H9 (cell line): ENCODE data around the gene CEP97. TPM values are rescaled to one million over a fixed set of nuclear protein-coding genes. Genes with fewer than 3 reads are reported as not detected.
A peak's percentile ranks its signal among the peaks of the same experiment; 100 is the strongest.
"Not testable (repeated sequence)": the region's sequence is repeated elsewhere in the genome, so short reads cannot be mapped to it uniquely, and the experiment has no call there.

ENCODE experiments used
- DNase-seq: peaks from one replicate; pipeline ENCODE4 v3.0.0-alpha.2; 2017
- H2AFZ ChIP-seq: one replicate; pipeline ENCODE4 v1.6.1; 2013; ENCODE audit warnings: mild to moderate bottlenecking, low read length, control low read depth, moderate library complexity
- H2AK5ac ChIP-seq: 2 replicates; pipeline ENCODE4 v1.6.1; 2013; ENCODE audit warnings: low read length, control low read depth, mixed read lengths; ENCODE audit not compliant: insufficient read length
- H2BK120ac ChIP-seq: one replicate; pipeline ENCODE4 v1.6.1; 2013; ENCODE audit warnings: low read depth, mild to moderate bottlenecking, low read length, control low read depth, inconsistent platforms; ENCODE audit not compliant: poor library complexity, severe bottlenecking
- H2BK12ac ChIP-seq: 2 replicates; pipeline ENCODE4 v1.6.1; 2013; ENCODE audit warnings: low read length, control low read depth, mixed read lengths, low read depth; ENCODE audit not compliant: insufficient read length
- H2BK15ac ChIP-seq: 2 replicates; pipeline ENCODE4 v1.6.1; 2013; ENCODE audit warnings: low read depth, low read length, control low read depth
- H2BK20ac ChIP-seq: one replicate; pipeline ENCODE4 v1.6.1; 2013; ENCODE audit warnings: low read depth, mild to moderate bottlenecking, low read length, control low read depth, inconsistent platforms; ENCODE audit not compliant: poor library complexity, severe bottlenecking
- H2BK5ac ChIP-seq: 2 replicates; pipeline ENCODE4 v1.6.1; 2013; ENCODE audit warnings: low read length, control low read depth, mixed read lengths; ENCODE audit not compliant: insufficient read length
- H3K14ac ChIP-seq: 2 replicates; pipeline ENCODE4 v1.6.1; 2013; ENCODE audit warnings: low read length, control low read depth; ENCODE audit not compliant: insufficient read depth
- H3K18ac ChIP-seq: 2 replicates; pipeline ENCODE4 v1.6.1; 2013; ENCODE audit warnings: low read depth, mild to moderate bottlenecking, mixed read lengths, low read length, control low read depth; ENCODE audit not compliant: insufficient read length
- H3K23ac ChIP-seq: 2 replicates; pipeline ENCODE4 v1.6.1; 2013; ENCODE audit warnings: low read length, control low read depth, mixed read lengths, low read depth; ENCODE audit not compliant: insufficient read length
- H3K23me2 ChIP-seq: 2 replicates; pipeline ENCODE4 v1.6.1; 2013; ENCODE audit warnings: low read depth, mild to moderate bottlenecking, mixed read lengths, low read length, control low read depth; ENCODE audit not compliant: insufficient read length, poor library complexity, severe bottlenecking
- H3K27ac ChIP-seq: 2 replicates; pipeline ENCODE4 v1.5.1; 2013; ENCODE audit warnings: low read length, control low read depth, mixed read lengths, low read depth; ENCODE audit not compliant: insufficient read length
- H3K27me3 ChIP-seq: 2 replicates; pipeline ENCODE4 v1.6.1; 2013; ENCODE audit warnings: low read length, control low read depth, inconsistent platforms; ENCODE audit not compliant: insufficient read depth
- H3K4ac ChIP-seq: 2 replicates; pipeline ENCODE4 v1.6.1; 2013; ENCODE audit warnings: low read depth, mild to moderate bottlenecking, control low read depth, inconsistent platforms, low read length, moderate library complexity
- H3K4me1 ChIP-seq: 2 replicates; pipeline ENCODE4 v1.6.1; 2013; ENCODE audit warnings: low read length, control low read depth, inconsistent platforms; ENCODE audit not compliant: insufficient read depth
- H3K4me2 ChIP-seq: 2 replicates; pipeline ENCODE4 v1.6.1; 2013; ENCODE audit warnings: low read length, control low read depth, mixed read lengths; ENCODE audit not compliant: insufficient read length, insufficient read depth
- H3K56ac ChIP-seq: 2 replicates; pipeline ENCODE4 v1.6.1; 2013; ENCODE audit warnings: low read depth, mild to moderate bottlenecking, mixed read lengths, low read length, control low read depth; ENCODE audit not compliant: insufficient read length
- H3K79me1 ChIP-seq: 2 replicates; pipeline ENCODE4 v1.6.1; 2013; ENCODE audit warnings: low read depth, mild to moderate bottlenecking, moderate library complexity, low read length, control low read depth, inconsistent platforms; ENCODE audit not compliant: insufficient read depth, poor library complexity, severe bottlenecking
- H3K79me2 ChIP-seq: 2 replicates; pipeline ENCODE4 v1.6.1; 2013; ENCODE audit warnings: low read length, control low read depth, inconsistent platforms; ENCODE audit not compliant: insufficient read depth
- H3K9ac ChIP-seq: 2 replicates; pipeline ENCODE4 v1.6.1; 2013; ENCODE audit warnings: low read length, control low read depth, mixed read lengths; ENCODE audit not compliant: insufficient read length; ENCODE audit errors: extremely low read depth
- H3K9me3 ChIP-seq: one replicate; pipeline ENCODE4 v1.6.1; 2013; ENCODE audit warnings: low read depth, low read length, inconsistent platforms; ENCODE audit not compliant: control insufficient read depth
- H3T11ph ChIP-seq: one replicate; pipeline ENCODE4 v1.6.1; 2013; ENCODE audit warnings: mild to moderate bottlenecking, low read length, control low read depth, inconsistent platforms
- H4K20me1 ChIP-seq: one replicate; pipeline ENCODE4 v1.6.1; 2013; ENCODE audit not compliant: control insufficient read depth, insufficient read length, insufficient read depth
- H4K5ac ChIP-seq: 2 replicates; pipeline ENCODE4 v1.6.1; 2013; ENCODE audit warnings: low read depth, mild to moderate bottlenecking, mixed read lengths, low read length, control low read depth; ENCODE audit not compliant: insufficient read length
- H4K8ac ChIP-seq: replicated peaks from 2 replicates; pipeline ENCODE4 v1.6.1; 2013; ENCODE audit warnings: low read length, control low read depth, mixed read lengths, low read depth; ENCODE audit not compliant: insufficient read length
- H4K91ac ChIP-seq: 2 replicates; pipeline ENCODE4 v1.6.1; 2013; ENCODE audit warnings: low read depth, mild to moderate bottlenecking, moderate library complexity, mixed read lengths, low read length, control low read depth; ENCODE audit not compliant: insufficient read length
- H3K27ac Mint-ChIP-seq, 3 experiments: 2 replicates in 2 of 3; 3 replicates in 1 of 3; pipeline ENCODE4 v1.8.0; 2020 to 2021; ENCODE audit warnings: mixed read lengths in 3 of 3, mild to moderate bottlenecking in 1 of 3, moderate library complexity in 1 of 3
- H3K27me3 Mint-ChIP-seq: 2 replicates; pipeline ENCODE4 v1.8.0; 2021; ENCODE audit warnings: low read depth, mild to moderate bottlenecking, moderate library complexity, mixed read lengths
- H3K36me3 Mint-ChIP-seq, 3 experiments: 2 replicates in 2 of 3; 3 replicates in 1 of 3; pipeline ENCODE4 v1.8.0; 2020 to 2021; ENCODE audit warnings: low read depth in 3 of 3, mixed read lengths in 3 of 3; ENCODE audit not compliant: insufficient read depth in 1 of 3
- H3K4me1 Mint-ChIP-seq, 2 experiments: 2 replicates each; pipeline ENCODE4 v1.8.0; 2020; ENCODE audit warnings: mixed read lengths in 2 of 2
- H3K4me3 Mint-ChIP-seq, 2 experiments: 2 replicates in 1 of 2; 3 replicates in 1 of 2; pipeline ENCODE4 v1.8.0; 2020 to 2021; ENCODE audit warnings: mild to moderate bottlenecking in 2 of 2, mixed read lengths in 2 of 2, moderate library complexity in 1 of 2
- H3K9me3 Mint-ChIP-seq, 2 experiments: 2 replicates in 1 of 2; 3 replicates in 1 of 2; pipeline ENCODE4 v1.8.0; 2020; ENCODE audit warnings: mild to moderate bottlenecking in 2 of 2, mixed read lengths in 2 of 2, moderate library complexity in 1 of 2
- WGBS: extraction: QIAGEN DNeasy Blood & Tissue Kit; methylation state at CpG from one replicate; pipeline ENCODE4 v1.1.7; 2013; ENCODE audit warnings: missing lambda C conversion rate, low lambda C conversion rate, mixed read lengths; ENCODE audit not compliant: insufficient read length; ENCODE audit errors: extremely low coverage; 5-methylcytosine and 5-hydroxymethylcytosine counted together
- total RNA-seq: library from RNA; stranded (reverse); gene quantifications from 2 replicates; pipeline ENCODE4 v1.2.1, GENCODE V29; 2021
- TF ChIP-seq, protein P1 (sequence below): fragments of 200-600 bp; sonication (generic); conservative IDR thresholded peaks from 3 replicates; pipeline ENCODE4 v1.8.0; 2021; ENCODE audit warnings: antibody characterized with exemption, mild to moderate bottlenecking

The CEP97 gene
- total RNA-seq, 1 experiment from 2014 or later: 13.9 TPM

DNA sequence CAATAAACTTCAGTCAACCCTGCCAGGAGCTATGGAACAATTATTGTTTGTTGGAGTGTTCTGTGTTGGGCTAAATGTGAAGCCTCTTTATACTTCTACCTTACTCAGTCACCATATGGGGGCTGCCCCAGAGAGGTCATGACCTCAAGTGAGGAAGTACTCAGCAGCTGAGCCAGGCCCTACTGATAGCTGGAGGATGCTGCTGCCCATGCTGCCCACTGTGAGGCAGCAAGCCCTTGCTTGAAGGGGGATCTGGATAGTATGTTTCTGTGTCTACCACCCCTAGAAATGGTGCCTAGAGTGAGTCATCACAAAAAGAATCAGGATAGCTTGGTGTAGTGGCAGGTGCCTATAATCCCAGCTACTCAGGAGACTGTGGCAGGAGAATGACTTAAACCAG is 33.4 kb upstream of the CEP97 start:
- H3K9me3 ChIP-seq: no peaks in the 10 kb centered on the region
- H3K4me1 ChIP-seq: no peaks in the 10 kb centered on the region
- H3K23ac ChIP-seq: no peak overlapping the region
- H3T11ph ChIP-seq: no peak overlapping the region
- no peak overlapping the region for H3K4me2 ChIP-seq
- 0 out of 7 replicates have a peak overlapping the region, but pooled peaks of 1 of the 3 experiments have one; percentile 23 for H3K27ac Mint-ChIP-seq
- peaks cover under 1% of the 10 kb centered on the region for H3K23me2 ChIP-seq
- no peak overlapping the region for H2AFZ ChIP-seq
- H3K9ac ChIP-seq: no peak overlapping the region
- H3K9me3 Mint-ChIP-seq: no peaks in the 10 kb centered on the region
- no peak overlapping the region for H2BK120ac ChIP-seq
- H2BK15ac ChIP-seq: no peak overlapping the region
- no peak overlapping the region for H2AK5ac ChIP-seq
- H2BK12ac ChIP-seq: no peak overlapping the region
- no peaks in the 10 kb centered on the region for H3K27me3 ChIP-seq
- no peaks in the 10 kb centered on the region for H4K20me1 ChIP-seq
- no peak overlapping the region for H3K18ac ChIP-seq
- peaks cover 1% of the 10 kb centered on the region; the same call in 1 of the 2 replicates for H3K27me3 Mint-ChIP-seq
- no peak overlapping the region for H2BK20ac ChIP-seq
- no peak overlapping the region for H3K56ac ChIP-seq
- no peaks in the 10 kb centered on the region for H3K79me1 ChIP-seq
- peaks cover 39 to 41% of the 10 kb centered on the region in 2 experiments for H3K4me1 Mint-ChIP-seq
- no peak overlapping the region for H3K27ac ChIP-seq
- no peak overlapping the region for H4K5ac ChIP-seq
- peaks cover 5 to 6% (median 6%) of the 10 kb centered on the region in 3 experiments for H3K36me3 Mint-ChIP-seq
- no peak for DNase-seq
- TF ChIP-seq, protein P1, sequence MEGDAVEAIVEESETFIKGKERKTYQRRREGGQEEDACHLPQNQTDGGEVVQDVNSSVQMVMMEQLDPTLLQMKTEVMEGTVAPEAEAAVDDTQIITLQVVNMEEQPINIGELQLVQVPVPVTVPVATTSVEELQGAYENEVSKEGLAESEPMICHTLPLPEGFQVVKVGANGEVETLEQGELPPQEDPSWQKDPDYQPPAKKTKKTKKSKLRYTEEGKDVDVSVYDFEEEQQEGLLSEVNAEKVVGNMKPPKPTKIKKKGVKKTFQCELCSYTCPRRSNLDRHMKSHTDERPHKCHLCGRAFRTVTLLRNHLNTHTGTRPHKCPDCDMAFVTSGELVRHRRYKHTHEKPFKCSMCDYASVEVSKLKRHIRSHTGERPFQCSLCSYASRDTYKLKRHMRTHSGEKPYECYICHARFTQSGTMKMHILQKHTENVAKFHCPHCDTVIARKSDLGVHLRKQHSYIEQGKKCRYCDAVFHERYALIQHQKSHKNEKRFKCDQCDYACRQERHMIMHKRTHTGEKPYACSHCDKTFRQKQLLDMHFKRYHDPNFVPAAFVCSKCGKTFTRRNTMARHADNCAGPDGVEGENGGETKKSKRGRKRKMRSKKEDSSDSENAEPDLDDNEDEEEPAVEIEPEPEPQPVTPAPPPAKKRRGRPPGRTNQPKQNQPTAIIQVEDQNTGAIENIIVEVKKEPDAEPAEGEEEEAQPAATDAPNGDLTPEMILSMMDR: 0 out of 3 replicates have a peak, but pooled peaks have one; percentile 10
- no peak overlapping the region for H2BK5ac ChIP-seq
- peaks cover 4% of the 10 kb centered on the region; the same call in 1 of the 2 replicates for H3K79me2 ChIP-seq
- H3K4ac ChIP-seq: no peak overlapping the region
- no peak overlapping the region for H4K91ac ChIP-seq
- no peak overlapping the region for H3K14ac ChIP-seq
- no peak overlapping the region for H4K8ac ChIP-seq
- H3K4me3 Mint-ChIP-seq: no peak overlapping the region; a peak in 2 of 5 replicates

DNA sequence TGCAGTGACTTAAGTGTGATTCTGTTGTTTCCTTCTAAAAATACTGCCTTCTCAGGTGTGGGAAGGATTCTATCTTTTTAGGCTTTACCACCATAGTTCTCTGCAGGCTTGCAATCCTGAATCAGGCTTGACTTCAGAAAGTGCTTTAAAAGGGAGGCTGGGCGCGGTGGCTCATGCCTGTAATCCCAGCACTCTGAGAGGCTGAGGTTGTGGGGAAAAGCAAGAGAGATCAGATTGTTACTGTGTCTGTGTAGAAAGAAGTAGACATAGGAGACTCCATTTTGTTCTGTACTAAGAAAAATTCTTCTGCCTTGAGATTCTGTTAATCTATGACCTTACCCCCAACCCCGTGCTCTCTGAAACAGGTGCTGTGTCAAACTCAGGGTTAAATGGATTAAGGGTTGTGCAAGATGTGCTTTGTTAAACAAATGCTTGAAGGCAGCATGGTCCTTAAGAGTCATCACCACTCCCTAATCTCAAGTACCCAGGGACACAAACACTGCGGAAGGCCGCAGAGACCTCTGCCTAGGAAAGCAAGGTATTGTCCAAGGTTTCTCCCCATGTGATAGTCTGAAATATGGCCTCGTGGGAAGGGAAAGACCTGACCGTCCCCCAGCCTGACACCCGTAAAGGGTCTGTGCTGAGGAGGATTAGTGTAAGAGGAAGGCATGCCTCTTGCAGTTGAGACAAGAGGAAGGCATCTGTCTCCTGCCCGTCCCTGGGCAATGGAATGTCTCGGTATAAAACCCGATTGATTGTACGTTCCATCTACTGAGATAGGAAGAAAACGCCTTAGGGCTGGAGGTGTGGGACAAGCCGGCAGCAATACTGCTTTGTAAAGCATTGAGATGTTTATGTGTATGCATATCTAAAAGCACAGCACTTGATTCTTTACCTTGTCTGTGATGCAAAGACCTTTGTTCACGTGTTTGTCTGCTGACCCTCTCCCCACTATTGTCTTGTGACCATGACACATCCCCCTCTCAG is 32.4 kb upstream of the CEP97 start:
- not testable (repeated sequence) for H4K20me1 ChIP-seq, H3K23me2 ChIP-seq, H3K9me3 ChIP-seq, H4K8ac ChIP-seq, H2BK15ac ChIP-seq, H4K91ac ChIP-seq, H3K9me3 Mint-ChIP-seq, H3K18ac ChIP-seq, H3K4me1 ChIP-seq, H3T11ph ChIP-seq, H3K36me3 Mint-ChIP-seq, DNase-seq, H2BK12ac ChIP-seq, H2BK120ac ChIP-seq, H2BK20ac ChIP-seq, H3K14ac ChIP-seq, H3K23ac ChIP-seq, H3K27me3 ChIP-seq, H3K56ac ChIP-seq, H3K79me1 ChIP-seq, H2BK5ac ChIP-seq, H2AFZ ChIP-seq, H3K27ac ChIP-seq, H3K27me3 Mint-ChIP-seq, H2AK5ac ChIP-seq, H4K5ac ChIP-seq, H3K79me2 ChIP-seq, H3K9ac ChIP-seq, H3K4ac ChIP-seq, H3K4me2 ChIP-seq
- H3K4me1 Mint-ChIP-seq: peaks cover 42 to 43% of the 10 kb centered on the region in 2 experiments
- peak overlapping the region; percentile 23 to 69; a peak in 3 of 5 replicates for H3K4me3 Mint-ChIP-seq
- H3K27ac Mint-ChIP-seq: peak overlapping the region; percentile 62 to 86 (median 73); a peak in 4 of 7 replicates
- WGBS: no CpG with 5 or more reads among the region's 15 CpGs
